ENCODE data around the gene BCL11A.
"Not testable (repeated sequence)": the region's sequence is repeated elsewhere in the genome, so short reads cannot be mapped to it uniquely, and the experiment has no call there.

The BCL11A gene

DNA sequence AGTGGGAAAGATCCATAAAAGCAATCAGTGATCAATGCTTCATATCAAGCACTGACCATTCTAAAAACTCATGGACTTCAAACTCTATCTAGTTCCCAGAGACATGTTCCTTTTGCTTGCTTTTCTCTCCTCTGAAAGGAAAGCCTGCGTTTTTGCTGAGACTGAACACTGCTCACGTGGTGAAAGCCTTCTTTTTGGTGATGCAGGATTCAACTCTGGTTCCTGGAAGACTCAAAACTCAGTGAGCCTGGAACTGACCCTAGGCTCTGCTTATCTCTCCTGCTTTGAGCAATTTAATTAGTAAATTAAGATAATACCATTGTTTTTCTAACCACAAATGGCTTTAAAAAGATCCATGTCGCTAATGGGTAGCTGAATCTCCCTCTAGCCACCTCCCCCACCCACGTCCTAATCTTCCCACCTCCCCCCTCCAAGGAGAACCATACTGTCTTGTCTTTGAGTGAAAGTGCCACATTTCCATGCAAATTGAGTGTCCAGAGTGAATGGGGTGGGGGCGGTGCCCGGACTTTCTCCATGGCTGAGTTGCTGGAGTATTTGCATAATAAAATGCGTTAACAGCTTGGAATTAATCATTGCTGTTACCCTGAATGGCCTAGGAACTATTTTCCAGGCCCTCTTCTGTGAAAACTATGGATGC is 130.5 kb downstream of the BCL11A start:
- no peak for DNase-seq

DNA sequence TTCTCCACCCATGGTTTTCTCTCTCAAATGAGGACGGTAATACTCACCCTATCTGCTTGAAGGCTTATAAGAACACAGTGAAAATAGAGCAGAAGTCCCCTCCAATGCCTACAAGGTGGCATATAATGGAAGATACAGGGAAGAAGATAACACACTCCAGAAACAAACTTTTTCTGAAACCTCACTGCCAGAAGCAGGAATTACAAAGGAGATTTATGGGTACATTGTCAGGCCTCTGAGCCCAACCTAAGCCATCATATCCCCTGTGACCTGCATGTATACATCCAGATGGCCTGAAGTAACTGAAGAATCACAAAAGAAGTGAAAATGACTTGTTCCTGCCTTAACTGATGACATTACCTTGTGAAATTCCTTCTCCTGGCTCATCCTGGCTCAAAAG is 136.2 kb downstream of the BCL11A start:
- not testable (repeated sequence) for DNase-seq

DNA sequence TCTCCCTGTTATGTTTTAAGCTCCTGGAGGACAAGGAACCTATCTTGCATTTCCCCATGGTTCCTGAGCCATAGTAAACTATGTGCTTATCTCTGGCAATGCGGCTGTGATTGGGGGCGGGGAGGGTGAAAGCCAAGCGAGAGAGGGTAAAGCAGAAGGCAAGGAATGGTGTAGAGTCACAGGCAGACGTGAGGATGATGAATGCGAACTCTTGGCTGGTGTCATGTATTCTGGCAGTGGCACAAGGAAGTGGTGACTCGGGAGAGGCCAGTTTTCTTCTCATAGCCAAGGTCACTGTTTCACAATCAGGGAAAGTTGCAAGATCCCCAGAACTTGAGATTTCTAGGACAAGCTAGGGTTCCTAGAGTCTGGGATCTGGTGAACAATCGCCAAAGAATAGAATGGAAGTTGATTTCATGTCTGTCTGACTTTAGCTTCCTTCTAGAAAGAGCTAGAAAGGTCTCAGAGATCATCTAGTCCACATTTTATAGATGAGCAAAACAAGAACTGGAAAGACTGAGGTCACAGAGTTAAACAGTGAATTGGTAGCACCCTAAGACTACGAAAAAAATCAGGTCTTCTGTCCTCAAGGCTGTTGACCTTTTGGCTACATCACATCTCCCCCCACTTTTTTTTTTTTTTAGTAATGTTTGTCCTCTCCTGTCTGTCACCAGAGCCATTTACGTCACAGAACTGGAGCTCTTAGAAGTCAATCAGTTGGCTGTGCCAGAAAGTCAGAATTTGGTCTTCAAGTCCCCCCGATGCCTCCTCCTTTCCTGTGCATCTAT is 137.0 kb downstream of the BCL11A start:
- DNase-seq: no peak

DNA sequence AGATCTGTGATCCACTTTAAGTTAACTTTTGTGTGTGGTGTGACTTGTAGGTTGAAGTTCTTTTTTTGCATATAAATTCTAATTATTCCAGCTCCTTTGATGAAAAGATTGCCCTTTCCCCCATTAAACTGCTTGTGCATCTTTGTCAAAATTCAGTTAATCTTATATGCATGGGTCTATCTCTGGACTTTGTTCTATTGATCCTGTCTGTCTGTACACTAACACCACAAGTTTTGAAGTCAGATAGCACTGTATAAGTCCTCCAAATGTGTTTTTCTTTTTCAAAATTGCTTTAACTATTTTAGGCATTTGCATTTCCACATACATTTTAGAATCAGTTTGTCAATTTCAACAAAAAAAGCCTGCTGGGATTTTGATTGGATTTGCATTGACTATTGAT is 137.6 kb downstream of the BCL11A start:
- DNase-seq: no peak

DNA sequence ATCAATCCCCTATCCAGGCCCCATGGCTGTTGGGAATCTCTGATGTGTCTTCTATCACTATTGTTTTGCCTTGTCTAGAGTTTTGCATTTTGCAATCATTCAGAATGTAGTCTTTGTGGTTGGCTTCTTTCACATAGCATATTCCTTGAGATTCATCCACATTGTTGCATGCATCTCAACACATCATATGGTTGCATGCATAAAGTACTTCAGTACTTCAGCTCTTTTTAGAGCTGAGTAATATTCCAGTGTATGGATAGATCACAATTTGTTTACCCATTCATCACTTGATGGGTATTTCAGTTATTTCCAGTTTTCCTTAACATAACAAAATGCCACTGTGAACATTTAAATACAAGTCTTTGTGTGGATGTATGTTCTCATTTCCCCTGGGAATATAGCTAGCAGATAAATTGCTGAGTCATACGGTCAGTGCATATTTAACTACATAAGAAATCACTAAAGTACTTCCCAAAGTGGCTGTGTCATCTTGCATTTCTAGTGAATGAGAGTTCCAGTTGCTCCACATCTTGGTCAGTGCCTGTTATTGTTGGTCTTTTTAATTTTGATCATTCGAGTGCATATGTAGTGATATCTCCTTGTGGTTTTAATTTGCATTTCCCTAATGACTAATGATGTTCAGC is 138.8 kb downstream of the BCL11A start:
- DNase-seq: no peak

DNA sequence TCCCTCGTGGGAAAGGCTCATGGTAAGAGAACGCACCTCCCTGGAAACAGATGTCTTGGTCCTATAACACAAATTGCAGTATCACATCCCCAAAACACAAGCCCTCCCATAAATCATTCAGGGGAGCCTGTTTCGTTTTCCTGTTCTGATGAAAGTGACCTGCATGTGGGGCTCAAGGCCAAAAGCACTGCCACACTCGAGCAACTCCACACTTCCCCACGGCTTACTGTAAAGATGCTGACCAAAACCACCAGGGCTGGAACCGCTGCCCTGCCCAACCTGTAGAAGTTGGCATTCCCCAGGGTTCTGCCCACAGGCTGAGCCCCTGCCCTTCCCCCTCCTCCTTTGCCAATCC is 139.7 kb downstream of the BCL11A start:
- DNase-seq: no peak

DNA sequence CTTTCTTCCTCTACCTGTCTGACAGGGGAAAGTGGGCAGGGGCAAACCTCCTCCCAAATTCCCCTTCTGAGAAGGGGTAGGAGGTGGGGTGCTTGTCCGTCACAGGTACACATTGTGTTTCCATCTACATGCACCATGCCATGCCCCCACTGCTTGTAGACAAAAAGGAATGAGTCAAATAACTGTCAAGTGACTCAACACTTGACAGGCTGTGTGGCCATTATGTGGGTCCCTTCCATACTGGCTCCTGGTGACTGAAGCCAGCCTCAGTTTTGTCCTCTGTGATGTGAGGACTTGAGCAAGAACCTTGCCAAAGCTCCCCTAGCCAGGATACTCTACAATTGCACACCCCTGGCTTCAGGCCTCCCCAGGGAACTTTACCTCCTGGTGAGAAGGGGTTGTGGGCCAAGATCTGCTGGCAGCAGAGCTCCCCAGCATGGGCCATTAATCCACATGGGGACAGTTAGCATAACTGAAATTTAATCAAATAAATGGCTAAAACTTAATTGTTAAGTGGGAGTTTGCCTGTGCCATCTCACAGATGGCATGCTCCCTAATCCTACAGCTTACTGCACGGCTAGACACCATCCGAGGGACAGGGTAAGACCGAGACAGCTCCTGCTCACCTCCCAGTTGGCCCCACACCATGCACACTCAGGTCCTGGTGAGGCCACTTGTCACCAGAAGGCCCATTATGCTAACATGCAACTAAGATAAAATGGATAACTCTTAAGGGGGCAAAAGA is 140.2 kb downstream of the BCL11A start:
- no peak for DNase-seq

DNA sequence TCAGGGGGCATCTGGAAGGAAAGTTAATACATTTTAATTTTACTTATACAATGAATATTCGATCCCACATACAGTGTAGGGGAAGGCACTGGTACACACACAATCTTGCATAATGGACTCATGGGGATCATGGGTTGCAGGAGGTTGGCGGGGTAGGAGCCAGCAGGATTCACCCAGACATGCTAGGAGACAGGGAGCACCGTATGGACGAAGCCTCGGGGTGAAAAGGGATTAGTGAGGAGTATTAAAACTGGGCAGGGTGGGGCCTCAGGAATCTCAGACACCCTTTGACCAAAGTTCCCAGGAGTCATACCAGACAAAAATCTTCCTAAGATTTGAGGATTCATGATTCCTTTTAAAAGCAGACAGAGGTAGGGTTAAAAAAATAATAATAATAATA is 140.8 kb downstream of the BCL11A start:
- DNase-seq: no peak

DNA sequence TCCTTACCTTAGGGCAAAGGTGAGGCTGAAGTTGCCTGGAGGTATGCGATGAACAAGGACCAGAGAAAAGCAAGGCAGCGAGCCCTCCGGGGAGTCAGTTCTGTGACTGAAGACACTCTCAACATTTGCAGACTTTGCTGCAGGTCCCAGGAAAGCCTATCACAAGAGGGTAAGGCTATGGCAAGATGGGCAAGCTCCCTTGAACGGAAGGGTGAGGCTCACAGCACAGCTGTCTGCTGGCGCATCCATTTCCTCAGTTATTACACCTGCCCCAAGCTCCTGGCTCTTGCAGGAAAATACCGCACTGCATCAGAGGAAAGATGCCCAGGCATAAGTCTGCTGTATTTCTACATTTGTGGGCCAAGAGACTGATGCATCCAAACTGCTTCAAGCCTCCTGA is 141.4 kb downstream of the BCL11A start:
- no peak for DNase-seq

DNA sequence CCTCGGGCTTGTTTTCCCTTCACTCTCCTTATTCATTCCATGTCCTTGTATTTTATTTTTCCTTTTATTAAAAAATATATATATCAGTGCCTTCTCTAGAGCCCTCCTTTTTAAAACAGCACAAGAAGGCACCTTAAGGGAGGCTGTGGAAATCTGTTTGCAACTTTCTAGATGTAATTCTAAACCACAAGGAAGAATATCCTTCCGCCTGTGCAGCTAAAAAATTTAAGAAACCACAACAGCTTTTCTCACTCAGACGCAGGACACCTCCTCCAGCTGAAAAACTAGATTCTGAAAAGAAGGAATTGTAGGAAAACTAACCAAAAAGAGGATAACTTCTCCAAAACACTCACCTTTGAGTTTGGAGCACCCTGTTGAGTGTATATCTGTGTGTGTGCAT is 142.2 kb downstream of the BCL11A start:
- DNase-seq: no peak

DNA sequence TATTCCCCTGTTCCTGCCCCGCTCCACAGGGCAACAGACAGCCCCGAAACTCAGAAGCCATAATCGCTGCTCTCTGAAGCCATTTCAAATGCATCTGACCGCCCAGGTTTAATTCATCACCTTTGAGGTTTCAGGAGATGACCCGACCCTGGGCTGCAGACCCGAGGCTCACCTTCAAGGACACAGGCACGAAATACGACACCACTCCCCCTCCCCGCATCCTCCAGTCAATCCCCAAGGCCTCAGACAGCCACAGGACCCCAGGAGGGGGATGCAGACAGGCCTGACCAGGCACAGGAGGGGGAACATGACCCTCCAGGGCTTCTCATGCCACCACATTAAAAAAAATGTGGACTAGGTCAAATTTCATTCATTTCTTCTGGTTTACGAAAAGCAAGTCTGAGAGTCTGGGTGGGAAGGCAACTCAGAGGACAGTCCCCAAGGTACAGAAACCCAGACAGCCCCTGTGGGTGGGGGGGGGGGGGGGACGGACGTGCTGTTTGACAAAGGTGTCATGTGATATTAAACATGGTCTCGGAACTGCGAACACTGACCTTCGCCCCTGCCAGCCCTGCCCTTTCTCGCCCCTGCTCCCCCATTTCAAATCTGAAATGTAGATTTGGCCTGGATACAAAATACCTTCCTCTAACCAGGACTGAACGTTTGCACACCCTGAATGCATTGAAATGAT is 142.9 kb downstream of the BCL11A start:
- no peak for DNase-seq

DNA sequence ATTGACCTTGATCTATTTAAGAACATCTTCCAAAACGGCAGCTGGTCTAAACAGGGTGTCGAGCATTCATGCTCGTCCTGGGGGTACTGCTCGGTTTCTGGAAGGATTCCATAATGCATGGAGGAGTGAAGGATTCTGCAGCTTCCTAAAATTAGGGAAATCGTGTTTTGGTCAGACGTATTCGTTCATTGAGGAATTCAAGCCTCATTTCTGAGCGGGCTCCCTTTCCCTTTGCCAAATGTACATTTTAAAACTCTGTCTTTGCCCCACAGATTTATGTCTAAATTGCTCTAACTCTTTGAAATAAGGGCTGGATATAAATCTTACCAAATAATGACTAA is 144.0 kb downstream of the BCL11A start:
- no peak for DNase-seq

DNA sequence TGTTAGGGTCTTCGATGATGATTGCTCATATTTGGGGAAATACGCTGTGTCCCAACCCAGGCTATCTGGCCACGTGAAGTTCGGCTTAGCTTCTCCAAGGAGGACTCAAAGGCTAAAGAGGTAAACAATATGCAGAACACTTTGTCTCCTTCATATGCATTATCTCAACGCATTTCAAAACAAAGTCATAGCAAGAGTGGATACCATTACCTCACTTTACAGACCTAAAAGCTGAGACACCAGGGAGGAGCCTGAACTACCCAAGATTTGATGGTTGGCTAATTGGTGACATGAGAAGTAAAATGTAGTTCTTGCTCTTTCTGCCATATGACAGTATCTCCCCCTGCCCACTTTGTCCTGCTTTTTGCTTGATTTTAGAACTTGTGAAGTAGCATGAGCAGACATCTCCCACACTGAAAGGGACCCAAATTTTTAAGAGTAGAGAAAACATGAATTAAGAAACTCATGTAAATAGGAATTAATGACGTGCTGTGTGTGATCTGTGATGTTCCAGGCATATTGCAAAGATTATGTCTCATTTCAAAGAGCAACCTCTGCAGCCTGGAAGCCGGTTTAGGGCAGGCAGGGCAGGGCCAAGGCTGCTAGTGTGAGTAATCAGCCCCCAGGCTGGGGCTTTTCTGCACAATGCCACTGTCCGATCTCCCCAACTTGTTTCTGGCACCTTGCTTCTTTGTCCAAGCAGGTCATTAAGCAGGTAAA is 144.5 kb downstream of the BCL11A start:
- DNase-seq: no peak

DNA sequence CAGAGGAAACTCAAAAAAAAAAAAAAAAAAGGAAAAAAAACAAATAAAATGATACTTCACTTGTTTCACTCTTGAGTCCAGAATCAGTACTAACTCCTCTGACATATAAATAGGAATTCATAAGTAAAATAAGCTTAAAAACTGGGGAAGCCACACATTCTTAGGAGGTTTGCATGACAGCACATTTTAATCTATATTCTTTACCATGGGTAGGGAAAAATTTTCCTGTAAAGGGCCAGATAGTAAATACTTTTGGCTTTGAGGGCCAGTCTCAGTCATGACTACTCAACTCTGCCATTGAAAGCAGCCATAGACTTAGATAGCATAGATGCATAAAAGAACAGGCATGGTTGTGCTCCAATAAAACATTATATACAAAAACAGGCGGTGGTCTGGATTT is 145.2 kb downstream of the BCL11A start:
- DNase-seq: no peak

DNA sequence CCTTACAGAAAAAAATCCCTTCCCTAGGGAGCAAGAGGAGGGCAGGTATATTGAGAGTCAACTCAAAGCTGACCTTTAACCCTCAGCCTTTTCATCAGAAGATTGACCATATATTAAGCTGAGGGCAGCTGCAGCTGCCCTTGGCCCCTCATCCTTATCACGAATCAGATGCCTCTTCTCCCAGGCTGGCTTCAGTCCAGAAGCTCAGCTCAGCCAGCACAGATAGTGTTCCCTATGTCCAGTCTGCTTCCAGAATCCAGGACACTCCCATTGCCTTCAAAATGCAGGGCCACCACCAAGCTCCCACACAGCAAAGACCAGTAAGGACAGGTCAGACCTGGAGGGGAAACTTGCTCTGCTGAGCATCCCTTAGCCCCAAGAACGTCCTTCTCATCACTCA is 146.1 kb downstream of the BCL11A start:
- DNase-seq: no peak

DNA sequence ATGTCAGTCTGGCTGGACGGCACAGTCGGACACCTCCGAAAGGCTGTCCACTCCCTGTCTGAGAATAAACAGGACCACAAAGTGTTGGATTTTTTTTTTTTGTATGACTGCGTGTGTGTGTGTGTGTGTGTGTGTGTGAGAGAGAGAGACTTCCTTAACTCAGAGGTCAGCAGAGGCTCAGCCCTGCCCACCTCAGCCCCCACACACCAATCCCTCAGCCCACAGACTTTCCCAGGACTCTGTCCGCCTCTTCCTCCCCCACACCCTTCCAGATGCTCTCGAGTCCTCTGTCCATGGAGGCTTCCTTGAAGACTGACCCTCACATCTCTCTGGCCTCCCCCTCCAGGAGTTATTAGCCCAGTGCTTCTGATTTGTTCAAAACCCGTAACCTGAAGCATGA is 147.3 kb downstream of the BCL11A start:
- no peak for DNase-seq

DNA sequence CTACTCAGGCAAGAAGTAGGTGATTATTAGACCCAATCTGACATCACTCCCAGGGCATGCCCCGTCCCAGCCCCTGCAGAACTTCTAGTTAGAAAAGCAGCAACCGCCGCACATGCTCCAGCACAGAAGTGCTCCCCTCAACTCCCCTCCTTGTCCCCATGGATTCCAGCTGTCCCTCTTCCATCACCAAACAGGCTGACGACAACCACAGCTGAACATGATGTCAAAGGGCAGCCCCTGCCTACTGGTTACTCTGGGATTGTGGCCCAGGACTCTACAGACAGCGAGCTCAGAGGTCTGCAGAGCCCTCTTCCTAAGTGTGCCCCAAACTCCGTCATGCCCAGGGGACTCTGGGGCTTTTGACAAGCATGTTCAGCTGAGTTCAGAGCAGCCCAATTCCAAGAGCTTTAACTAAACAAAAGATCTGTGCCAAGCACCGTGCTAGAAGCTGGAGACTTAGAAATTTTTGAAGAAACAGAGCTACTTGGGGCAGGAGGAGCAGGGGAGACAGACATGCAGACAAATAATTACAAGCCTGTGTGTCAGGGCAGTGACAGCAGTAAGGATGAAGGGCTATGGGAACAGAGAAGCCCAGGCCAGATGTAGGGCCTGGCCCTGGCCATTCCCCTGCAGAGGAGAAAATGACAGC is 148.1 kb downstream of the BCL11A start:
- no peak for DNase-seq

Measured in stimulated activated CD4-positive, alpha-beta T cell treated with anti-CD3 and anti-CD28 coated beads, Interleukin-4, amount 100 ng/mL, for 4 hours (primary cell).